T1000 (cell line): Measurements from ENCODE around the gene MLANA.
"Not testable (repeated sequence)": the region's sequence is repeated elsewhere in the genome, so short reads cannot be mapped to it uniquely, and the experiment has no call there.

Experiments used
- DNase-seq: peaks from one replicate; lab custom pipeline; 2025; ENCODE audit warnings: mixed read lengths; lab: John Stamatoyannopoulos, UW

The MLANA gene

DNA sequence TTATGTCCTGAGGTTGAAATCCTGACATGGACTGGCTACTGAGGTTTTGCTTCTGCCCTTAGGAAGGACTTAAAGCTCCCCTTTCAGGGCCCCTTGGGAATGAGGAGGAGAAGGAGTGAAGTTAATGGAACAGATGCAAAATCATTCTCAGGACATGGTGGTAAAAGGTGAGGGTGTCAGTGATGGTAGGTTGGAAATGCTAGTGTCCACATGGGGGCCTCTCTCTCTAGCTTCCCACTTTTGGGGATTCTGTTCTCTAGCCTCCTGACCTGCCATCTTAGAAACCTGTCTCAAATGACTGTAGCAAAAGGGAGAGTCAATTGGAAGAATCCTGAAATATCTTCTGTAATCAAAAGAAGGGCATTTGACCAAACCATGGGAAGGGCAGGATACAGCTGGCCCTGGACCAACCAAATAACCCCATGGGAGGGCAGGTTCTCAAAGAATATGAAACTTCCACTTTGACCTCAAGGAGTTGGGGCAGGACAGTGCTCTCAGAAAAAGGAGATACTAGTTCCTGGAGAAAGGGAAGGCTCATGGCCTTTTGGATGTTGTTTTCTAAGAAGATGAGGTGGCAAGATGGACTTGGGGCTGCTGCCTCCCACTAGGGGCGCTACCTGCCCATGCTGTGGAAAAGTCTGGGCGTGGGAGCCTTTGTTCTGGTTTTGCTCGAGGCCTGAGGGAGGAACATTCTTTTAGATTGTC is 21.2 kb upstream of the MLANA start:
- DNase-seq = no peak

- no peak for DNase-seq
Measured at GRCh38 chr9:5870020-5870339, 20.7 kb upstream of the MLANA start.

GRCh38 chr9:5870691-5871090 is 20.0 kb upstream of the MLANA start:
- no peak for DNase-seq

GRCh38 chr9:5871785-5872184 is 18.9 kb upstream of the MLANA start:
- DNase-seq = no peak

DNA sequence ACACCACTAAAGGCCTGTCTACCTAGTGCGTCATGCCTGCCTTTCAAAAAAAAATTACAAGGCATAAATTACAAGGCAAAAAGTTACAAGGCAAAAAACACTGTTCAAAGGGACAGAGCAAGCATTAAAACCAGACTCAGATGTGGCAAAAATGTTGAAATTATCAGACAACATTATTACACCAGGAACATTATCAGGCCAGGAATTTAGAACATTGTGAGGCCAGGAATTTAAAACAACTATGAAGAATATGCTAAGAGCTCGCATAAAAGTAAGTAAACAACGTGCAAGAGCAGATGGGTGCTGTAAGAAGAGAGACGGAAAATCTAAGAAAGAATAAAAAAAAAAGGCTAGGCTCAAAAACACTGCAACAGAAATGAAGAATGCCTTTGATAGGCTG is 18.2 kb upstream of the MLANA start:
- no peak for DNase-seq

- no peak for DNase-seq
Measured at GRCh38 chr9:5873439-5873838, 17.2 kb upstream of the MLANA start.

GRCh38 chr9:5874048-5874447 is 16.6 kb upstream of the MLANA start:
- DNase-seq = no peak

- DNase-seq = no peak
Measured at GRCh38 chr9:5876026-5876425, 14.7 kb upstream of the MLANA start.

DNA sequence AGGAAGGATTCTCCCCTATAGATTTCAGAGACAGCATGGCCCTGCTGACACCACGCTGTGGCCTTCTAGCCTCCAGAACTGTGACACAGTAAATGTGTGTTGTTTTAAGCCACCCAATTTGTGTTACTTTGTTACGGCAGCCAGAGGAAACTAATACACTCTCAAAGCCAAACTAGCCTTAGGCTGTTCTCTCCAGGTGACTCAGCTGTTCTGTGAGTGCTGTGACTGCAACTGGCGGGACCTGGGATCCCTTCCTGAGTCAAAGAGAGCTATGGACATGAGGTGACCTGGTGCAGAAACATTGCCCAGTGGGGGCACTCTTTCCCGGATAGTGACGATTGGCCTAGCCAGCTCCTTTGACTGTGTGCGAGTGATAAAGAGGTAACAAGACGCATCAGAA is 14.0 kb upstream of the MLANA start:
- DNase-seq = no peak

DNA sequence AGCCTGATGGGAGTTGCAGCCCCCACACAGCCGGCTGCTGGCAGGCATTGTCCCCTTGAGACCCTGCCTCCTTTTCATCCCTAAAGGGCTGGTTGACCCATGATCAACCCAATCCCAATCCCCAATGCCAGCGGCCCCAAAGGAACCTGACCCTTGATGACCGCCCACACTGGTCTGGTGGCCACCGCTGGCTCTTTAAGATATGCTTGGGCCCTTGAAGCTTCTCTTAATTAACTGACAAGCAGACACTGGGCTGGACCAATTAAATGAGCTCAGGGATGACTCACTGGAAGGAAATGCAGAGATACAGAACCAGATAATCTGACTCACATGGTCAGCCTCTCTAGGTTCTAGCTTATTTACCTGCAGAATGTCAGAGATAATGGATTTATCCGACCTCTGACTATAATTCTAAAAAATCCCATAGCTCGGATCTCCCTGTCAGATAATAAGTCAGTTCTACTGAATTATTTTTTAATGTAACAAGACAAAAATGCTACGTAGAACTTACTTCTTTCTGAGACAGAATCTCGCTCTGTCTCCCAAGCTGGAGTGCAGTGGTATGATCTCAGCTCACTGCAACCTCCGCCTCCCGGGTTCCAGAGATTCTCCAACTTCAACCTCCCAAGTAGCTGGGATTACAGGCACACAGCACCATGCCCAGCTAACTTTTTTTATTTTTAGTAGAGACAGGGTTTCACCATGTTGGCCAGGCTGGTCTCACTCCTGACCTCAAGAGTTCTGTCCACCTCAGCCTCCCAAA is 11.1 kb upstream of the MLANA start:
- DNase-seq = peak; percentile 37

- DNase-seq = not testable (repeated sequence)
Measured at GRCh38 chr9:5882244-5883012, 8.3 kb upstream of the MLANA start.

- DNase-seq = no peak
Measured at GRCh38 chr9:5884191-5884590, 6.5 kb upstream of the MLANA start.

DNA sequence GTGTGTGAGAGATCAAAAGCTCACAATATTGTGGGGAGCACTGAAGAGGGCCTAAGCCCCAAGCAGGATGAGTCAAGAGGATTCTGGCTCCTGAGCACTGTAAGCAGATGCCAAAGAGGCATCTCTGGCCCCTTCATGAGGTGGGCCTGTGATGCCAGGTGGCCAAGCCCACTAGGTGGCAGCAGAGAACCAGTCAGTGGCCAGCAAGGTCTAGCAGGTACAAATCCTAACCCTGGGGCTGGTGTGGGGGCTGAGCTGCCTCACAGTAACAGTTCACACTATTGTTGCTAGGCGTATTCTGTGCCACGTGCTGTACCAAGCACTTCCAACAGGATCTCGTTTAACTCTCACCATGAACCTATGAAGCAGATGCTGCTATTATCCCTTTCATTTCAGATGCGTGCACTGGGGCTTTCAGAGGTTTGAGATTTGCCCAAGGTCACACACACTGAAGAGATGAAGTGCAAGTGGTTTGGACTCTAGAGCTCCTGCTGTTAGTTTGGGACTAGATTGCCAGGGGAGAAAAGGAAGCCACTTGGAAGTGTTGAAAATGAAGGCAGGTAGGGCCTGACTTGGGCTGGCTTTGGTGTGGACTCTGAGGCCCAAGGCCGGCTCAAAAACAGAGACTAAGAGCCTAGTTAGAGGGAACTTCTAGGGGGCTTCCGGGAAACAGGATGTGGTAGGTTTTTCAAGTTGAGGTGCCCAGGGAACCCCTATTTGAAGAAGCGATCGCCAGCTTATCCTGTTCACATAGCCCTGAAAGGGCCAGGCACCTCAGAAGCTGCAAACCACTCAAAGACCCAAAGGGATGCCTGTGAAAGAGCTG is 4.4 kb upstream of the MLANA start:
- peak; percentile 25 for DNase-seq

GRCh38 chr9:5892456-5893133 is 1.9 kb downstream of the MLANA start:
- DNase-seq = no peak

- DNase-seq = no peak
Measured at GRCh38 chr9:5893134-5893505, 2.4 kb downstream of the MLANA start.

GRCh38 chr9:5893591-5894236 is 3.0 kb downstream of the MLANA start:
- no peak for DNase-seq

- no peak for DNase-seq
Measured at GRCh38 chr9:5894237-5894959, 3.7 kb downstream of the MLANA start.

DNA sequence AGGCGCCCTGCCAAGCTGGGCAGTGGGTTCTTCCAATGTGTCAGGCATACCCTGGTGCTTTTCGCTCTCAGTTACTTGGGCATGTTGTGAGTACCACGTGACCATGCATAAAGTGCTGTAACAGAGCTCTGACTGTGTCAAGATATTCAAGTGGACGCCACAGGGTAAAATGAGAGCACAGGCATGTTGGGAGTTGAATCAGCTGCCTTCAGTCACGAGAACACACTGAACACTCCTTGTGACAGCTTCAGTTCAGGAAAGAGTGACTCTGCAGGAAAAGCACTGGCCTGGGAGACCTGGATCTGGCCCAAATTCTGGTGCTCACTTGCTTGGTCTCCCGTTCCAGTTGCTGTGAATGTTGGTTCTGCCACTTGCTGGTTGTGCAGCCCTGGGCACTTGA is 5.1 kb downstream of the MLANA start:
- no peak for DNase-seq

- no peak for DNase-seq
Measured at GRCh38 chr9:5896863-5897262, 6.2 kb downstream of the MLANA start.

DNA sequence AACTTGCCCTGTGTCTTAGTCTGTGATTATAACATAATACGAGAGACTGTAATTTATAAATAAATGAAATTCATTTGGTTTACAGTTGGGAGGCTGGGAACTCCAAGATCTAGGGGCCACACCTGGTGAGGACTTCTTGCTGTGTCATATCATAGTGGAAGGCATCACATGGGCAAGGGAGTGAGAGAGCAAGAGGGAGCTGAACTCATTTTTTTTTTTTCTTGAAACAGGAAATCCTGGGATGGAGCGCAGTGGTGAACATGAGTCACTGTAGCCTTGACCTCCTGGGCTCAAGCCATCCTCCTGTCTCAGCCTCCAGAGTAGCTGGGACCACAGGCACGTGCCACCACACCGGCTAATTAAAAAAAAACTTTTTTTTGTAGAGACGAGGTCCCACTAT is 7.2 kb downstream of the MLANA start:
- no peak for DNase-seq
